ENCODE data around the gene STK11IP.

- TF ChIP-seq CTCF (IDR thresholded peaks at IDR 0.05) (no peak), EZH2 (IDR thresholded peaks at IDR 0.05; ENCODE audit: borderline replicate concordance, insufficient read depth, low read depth, low read length, poor library complexity, severe bottlenecking) (no peak)
Observed at GRCh38 chr2:219556413-219556812, 41.2 kb upstream of the STK11IP start.
